HUES64 (cell line): ENCODE data around the gene AHI1.

Experiments used
- H3K27ac ChIP-seq: 2 replicates; pipeline ENCODE4 v1.7.0; 2013; ENCODE audit warnings: low read depth, low read length, inconsistent platforms
- H3K27me3 ChIP-seq: 2 replicates; pipeline ENCODE4 v1.6.1; 2013; ENCODE audit warnings: mild to moderate bottlenecking, low read length; ENCODE audit not compliant: insufficient read depth
- H3K36me3 ChIP-seq: 2 replicates; pipeline ENCODE4 v1.6.1; 2013; ENCODE audit warnings: mild to moderate bottlenecking, low read length; ENCODE audit not compliant: insufficient read depth
- H3K4me1 ChIP-seq: 2 replicates; pipeline ENCODE4 v1.6.1; 2013; ENCODE audit warnings: mild to moderate bottlenecking, low read length, moderate library complexity; ENCODE audit not compliant: insufficient read depth
- H3K4me3 ChIP-seq: 2 replicates; pipeline ENCODE4 v1.5.1; 2013; ENCODE audit warnings: mild to moderate bottlenecking, low read length, moderate library complexity
- H3K9ac ChIP-seq: 2 replicates; pipeline ENCODE4 v1.6.1; 2013; ENCODE audit warnings: mild to moderate bottlenecking, low read depth, low read length
- H3K9me3 ChIP-seq: 2 replicates; pipeline ENCODE4 v1.6.1; 2013; ENCODE audit warnings: low read depth, low read length; ENCODE audit not compliant: insufficient read depth
- WGBS: fragments of 150-250, 120-280 bp; methylation state at CpG from one replicate; pipeline ENCODE4 v1.1.7; 2013; ENCODE audit warnings: missing lambda C conversion rate; 5-methylcytosine and 5-hydroxymethylcytosine counted together

AHI1 gene

GRCh38 chr6:135310291-135310690 lies 187.2 kb downstream of the AHI1 start:
- 94% methylated on average over 1 of the region's 1 CpG for WGBS
- no peaks in the 10 kb centered on the region for H3K36me3 ChIP-seq
- no peak overlapping the region for H3K9ac ChIP-seq
- H3K27me3 ChIP-seq, result no peaks in the 10 kb centered on the region
- no peaks in the 10 kb centered on the region for H3K9me3 ChIP-seq
- no peak overlapping the region for H3K4me3 ChIP-seq
- H3K4me1 ChIP-seq, result no peaks in the 10 kb centered on the region
- H3K27ac ChIP-seq, result no peak overlapping the region

GRCh38 chr6:135306740-135307420 lies 190.7 kb downstream of the AHI1 start:
- H3K9ac ChIP-seq, result no peak overlapping the region
- no peaks in the 10 kb centered on the region for H3K36me3 ChIP-seq
- WGBS, result 95% methylated on average over 2 of the region's 5 CpGs
- H3K4me1 ChIP-seq, result no peaks in the 10 kb centered on the region
- H3K9me3 ChIP-seq, result no peaks in the 10 kb centered on the region
- H3K4me3 ChIP-seq, result no peak overlapping the region
- H3K27ac ChIP-seq, result no peak overlapping the region
- H3K27me3 ChIP-seq, result no peaks in the 10 kb centered on the region

GRCh38 chr6:135306166-135306565 lies 191.4 kb downstream of the AHI1 start:
- H3K9me3 ChIP-seq, result no peaks in the 10 kb centered on the region
- H3K9ac ChIP-seq, result no peak overlapping the region
- H3K4me3 ChIP-seq, result no peak overlapping the region
- H3K36me3 ChIP-seq, result no peaks in the 10 kb centered on the region
- no peak overlapping the region for H3K27ac ChIP-seq
- 95% methylated on average over 2 of the region's 2 CpGs for WGBS
- no peaks in the 10 kb centered on the region for H3K4me1 ChIP-seq
- H3K27me3 ChIP-seq, result no peaks in the 10 kb centered on the region

- Histone ChIP-seq H3K27me3 (no peaks in the 10 kb centered on the region), H3K4me3 (no peak overlapping the region), H3K27ac (no peak overlapping the region), H3K9ac (no peak overlapping the region), H3K4me1 (no peaks in the 10 kb centered on the region), H3K36me3 (no peaks in the 10 kb centered on the region), H3K9me3 (no peaks in the 10 kb centered on the region)
- 96% methylated on average over 1 of the region's 1 CpG for WGBS
Observed at GRCh38 chr6:135305684-135306083, 191.9 kb downstream of the AHI1 start.

GRCh38 chr6:135304883-135305282 lies 192.7 kb downstream of the AHI1 start:
- no peaks in the 10 kb centered on the region for H3K4me1 ChIP-seq

GRCh38 chr6:135301304-135301703 lies 196.2 kb downstream of the AHI1 start:
- Histone ChIP-seq H3K9ac (no peak overlapping the region), H3K27me3 (no peaks in the 10 kb centered on the region), H3K27ac (no peak overlapping the region), H3K36me3 (no peaks in the 10 kb centered on the region), H3K4me3 (no peak overlapping the region), H3K9me3 (no peaks in the 10 kb centered on the region), H3K4me1 (no peaks in the 10 kb centered on the region)

More at GRCh38 chr6:135304883-135305282, 192.7 kb downstream of the AHI1 start:
- H3K27me3 ChIP-seq, result no peaks in the 10 kb centered on the region
- no peaks in the 10 kb centered on the region for H3K9me3 ChIP-seq
- H3K9ac ChIP-seq, result no peak overlapping the region
- H3K4me3 ChIP-seq, result no peak overlapping the region
- 96% methylated on average over 4 of the region's 4 CpGs for WGBS
- no peak overlapping the region for H3K27ac ChIP-seq
- no peaks in the 10 kb centered on the region for H3K36me3 ChIP-seq

GRCh38 chr6:135300576-135300975 lies 197.0 kb downstream of the AHI1 start:
- Histone ChIP-seq H3K4me1 (no peaks in the 10 kb centered on the region), H3K36me3 (no peaks in the 10 kb centered on the region), H3K27ac (no peak overlapping the region), H3K9ac (no peak overlapping the region), H3K4me3 (no peak overlapping the region), H3K9me3 (no peaks in the 10 kb centered on the region), H3K27me3 (no peaks in the 10 kb centered on the region)

- no peaks in the 10 kb centered on the region for H3K4me1 ChIP-seq
- no peaks in the 10 kb centered on the region for H3K9me3 ChIP-seq
- H3K27ac ChIP-seq, result no peak overlapping the region
- H3K4me3 ChIP-seq, result no peak overlapping the region
- no peaks in the 10 kb centered on the region for H3K36me3 ChIP-seq
- WGBS, result 90% methylated on average over 2 of the region's 2 CpGs
- H3K27me3 ChIP-seq, result no peaks in the 10 kb centered on the region
- H3K9ac ChIP-seq, result no peak overlapping the region
Observed at GRCh38 chr6:135299256-135299655, 198.3 kb downstream of the AHI1 start.

GRCh38 chr6:135298455-135298854 lies 199.1 kb downstream of the AHI1 start:
- 95% methylated on average over 2 of the region's 2 CpGs for WGBS
- no peak overlapping the region for H3K27ac ChIP-seq
- H3K9me3 ChIP-seq, result no peaks in the 10 kb centered on the region
- H3K4me3 ChIP-seq, result no peak overlapping the region
- no peak overlapping the region for H3K9ac ChIP-seq
- H3K36me3 ChIP-seq, result no peaks in the 10 kb centered on the region
- no peaks in the 10 kb centered on the region for H3K27me3 ChIP-seq
- no peaks in the 10 kb centered on the region for H3K4me1 ChIP-seq

GRCh38 chr6:135296715-135297114 lies 200.8 kb downstream of the AHI1 start:
- no peaks in the 10 kb centered on the region for H3K9me3 ChIP-seq
- H3K9ac ChIP-seq, result no peak overlapping the region
- no peaks in the 10 kb centered on the region for H3K4me1 ChIP-seq
- H3K4me3 ChIP-seq, result no peak overlapping the region
- H3K27ac ChIP-seq, result no peak overlapping the region
- H3K27me3 ChIP-seq, result no peaks in the 10 kb centered on the region
- WGBS, result 92% methylated on average over 2 of the region's 2 CpGs
- no peaks in the 10 kb centered on the region for H3K36me3 ChIP-seq

GRCh38 chr6:135295085-135295484 lies 202.5 kb downstream of the AHI1 start:
- Histone ChIP-seq H3K27me3 (no peaks in the 10 kb centered on the region), H3K9ac (no peak overlapping the region), H3K27ac (no peak overlapping the region), H3K9me3 (no peaks in the 10 kb centered on the region), H3K36me3 (no peaks in the 10 kb centered on the region), H3K4me1 (no peaks in the 10 kb centered on the region), H3K4me3 (no peak overlapping the region)
- 100% methylated on average over 1 of the region's 1 CpG for WGBS
